ELR (cell line): ENCODE results near the gene ACACB.
"Not testable (repeated sequence)": the region's sequence is repeated elsewhere in the genome, so short reads cannot be mapped to it uniquely, and the experiment has no call there.

Source experiments
- DNase-seq: peaks from one replicate; pipeline ENCODE4 v3.0.0-alpha.2; 2015; ENCODE audit warnings: low read depth

Gene ACACB

GRCh38 chr12:109140560-109140959, 24.2 kb downstream of the ACACB start:
- DNase-seq = no peak

- no peak for DNase-seq
Measured at GRCh38 chr12:109144224-109144623, 27.8 kb downstream of the ACACB start.

GRCh38 chr12:109147126-109147525, 30.7 kb downstream of the ACACB start:
- not testable (repeated sequence) for DNase-seq

GRCh38 chr12:109147954-109148353, 31.6 kb downstream of the ACACB start:
- DNase-seq = no peak

GRCh38 chr12:109150124-109150640, 33.8 kb downstream of the ACACB start:
- DNase-seq = no peak

- DNase-seq = no peak
Measured at GRCh38 chr12:109151457-109151856, 35.1 kb downstream of the ACACB start.

- DNase-seq = peak; percentile 3
Measured at GRCh38 chr12:109153821-109154441, 37.5 kb downstream of the ACACB start.

GRCh38 chr12:109154451-109155438, 38.4 kb downstream of the ACACB start:
- DNase-seq = peak; percentile 76

- DNase-seq = no peak
Measured at GRCh38 chr12:109156036-109156435, 39.6 kb downstream of the ACACB start.

GRCh38 chr12:109156586-109156985, 40.2 kb downstream of the ACACB start:
- no peak for DNase-seq

- no peak for DNase-seq
Measured at GRCh38 chr12:109157986-109158385, 41.6 kb downstream of the ACACB start.

GRCh38 chr12:109160433-109160832, 44.0 kb downstream of the ACACB start:
- DNase-seq = no peak

- no peak for DNase-seq
Measured at GRCh38 chr12:109160873-109161272, 44.5 kb downstream of the ACACB start.

- DNase-seq = no peak
Measured at GRCh38 chr12:109162551-109162950, 46.2 kb downstream of the ACACB start.

- no peak for DNase-seq
Measured at GRCh38 chr12:109163167-109163566, 46.8 kb downstream of the ACACB start.

GRCh38 chr12:109165599-109165998, 49.2 kb downstream of the ACACB start:
- DNase-seq = peak; percentile 50

GRCh38 chr12:109166371-109166770, 50.0 kb downstream of the ACACB start:
- no peak for DNase-seq

- no peak for DNase-seq
Measured at GRCh38 chr12:109167781-109168180, 51.4 kb downstream of the ACACB start.

- no peak for DNase-seq
Measured at GRCh38 chr12:109169262-109169661, 52.9 kb downstream of the ACACB start.

GRCh38 chr12:109169686-109170085, 53.3 kb downstream of the ACACB start:
- DNase-seq = no peak

- no peak for DNase-seq
Measured at GRCh38 chr12:109170324-109170723, 53.9 kb downstream of the ACACB start.

GRCh38 chr12:109172787-109173186, 56.4 kb downstream of the ACACB start:
- not testable (repeated sequence) for DNase-seq
